Subcutaneous abdominal adipose tissue (tissue), 5 donors: ENCODE data around the gene GSE1.
A peak's percentile ranks its signal among the peaks of the same experiment; 100 is the strongest.

Source experiments
- H3K27ac ChIP-seq: one replicate; pipeline ENCODE4 v1.7.0; 2013; ENCODE audit warnings: low read depth, mild to moderate bottlenecking, inconsistent platforms, low read length, moderate library complexity
- H3K27me3 ChIP-seq, 5 donors: one replicate each; pipeline ENCODE4 v1.7.0; 2013; ENCODE audit warnings: low read length in 5 of 5, inconsistent platforms in 1 of 5; ENCODE audit not compliant: control insufficient read depth in 5 of 5, insufficient read depth in 4 of 5
- H3K36me3 ChIP-seq, 5 donors: one replicate each; pipeline ENCODE4 v1.7.0; 2013; ENCODE audit warnings: low read length in 5 of 5; ENCODE audit not compliant: control insufficient read depth in 5 of 5, insufficient read depth in 5 of 5
- H3K4me1 ChIP-seq, 5 donors: one replicate each; pipeline ENCODE4 v1.7.0; 2013; ENCODE audit warnings: low read length in 5 of 5, mild to moderate bottlenecking in 3 of 5, moderate library complexity in 1 of 5; ENCODE audit not compliant: control insufficient read depth in 5 of 5, insufficient read depth in 5 of 5
- H3K4me3 ChIP-seq, 5 donors: one replicate each; pipeline ENCODE4 v1.7.0; 2013; ENCODE audit warnings: low read length in 5 of 5, low read depth in 1 of 5
- H3K9ac ChIP-seq, 5 donors: one replicate each; pipeline ENCODE4 v1.7.0; 2013; ENCODE audit warnings: low read length in 5 of 5, mild to moderate bottlenecking in 4 of 5, moderate library complexity in 3 of 5
- H3K9me3 ChIP-seq, 5 donors: one replicate each; pipeline ENCODE4 v1.7.0; 2013; ENCODE audit warnings: low read length in 5 of 5; ENCODE audit not compliant: control insufficient read depth in 5 of 5
- donor health status: healthy.
- donor health status: healthy.
- donor health status: healthy.
- donor health status: healthy.
- donor health status: healthy.

GSE1 gene

GRCh38 chr16:85573696-85574641 lies 39.2 kb upstream of the GSE1 start:
- H3K36me3 ChIP-seq, result peaks cover 0 to 5% (median 2%) of the 10 kb centered on the region in 5 donors
- peak overlapping the region in 3 of 5 donors; percentile 14 to 42 (median 29) for H3K4me3 ChIP-seq
- H3K27ac ChIP-seq, result peak overlapping the region; percentile 84
- H3K9me3 ChIP-seq, result peaks cover 0 to 7% (median 4%) of the 10 kb centered on the region in 5 donors
- H3K4me1 ChIP-seq, result peaks cover 22 to 100% (median 99%) of the 10 kb centered on the region in 5 donors
- H3K9ac ChIP-seq, result peak overlapping the region; percentile 34 to 73 (median 41)
- no peaks in the 10 kb centered on the region for H3K27me3 ChIP-seq

DNA sequence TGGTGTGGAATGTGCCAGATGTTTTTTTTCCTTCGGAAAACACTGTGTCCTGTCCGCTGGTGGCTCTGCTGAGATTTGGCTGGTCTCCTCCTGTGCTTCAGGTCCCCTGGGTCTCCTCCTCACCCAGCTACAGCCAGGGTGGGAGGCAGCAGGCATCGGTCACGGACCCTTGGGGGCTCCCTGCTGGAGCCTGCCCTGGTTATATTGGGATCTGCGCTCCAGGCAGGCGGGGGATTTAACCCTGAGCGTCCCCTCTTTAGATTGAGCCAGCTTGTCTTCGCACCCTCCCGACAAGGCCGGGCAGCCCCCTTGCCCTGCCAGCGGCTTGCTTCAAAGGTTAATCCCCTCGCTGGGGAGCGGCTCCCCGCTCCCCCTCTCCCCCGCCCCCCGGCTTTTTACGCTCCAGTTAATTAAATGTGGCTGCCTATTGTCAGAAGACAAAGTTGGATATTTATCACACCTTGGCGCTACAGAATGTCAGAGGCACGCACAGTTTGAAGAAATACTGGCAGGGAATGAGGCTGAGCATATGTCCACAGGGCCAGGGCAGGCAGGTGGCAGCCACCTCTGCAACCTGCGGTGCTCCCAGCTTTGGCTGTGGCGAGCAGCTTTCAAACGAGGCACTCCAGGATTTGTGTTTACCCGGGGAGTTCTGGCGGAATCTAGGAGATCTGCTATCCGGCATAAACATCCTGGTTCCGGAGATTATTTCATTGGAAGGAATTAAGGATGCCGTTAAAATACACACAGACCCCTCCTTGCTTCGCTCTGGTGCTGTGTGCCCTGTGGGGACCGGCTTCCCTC lies 38.2 kb upstream of the GSE1 start:
- peaks cover 0 to 5% (median 2%) of the 10 kb centered on the region in 5 donors for H3K36me3 ChIP-seq
- peak overlapping the region in 4 of 5 donors; percentile 14 to 42 (median 24) for H3K4me3 ChIP-seq
- H3K9ac ChIP-seq, result peak overlapping the region in 4 of 5 donors; percentile 38 to 73 (median 56)
- H3K4me1 ChIP-seq, result peaks cover 21 to 100% (median 99%) of the 10 kb centered on the region in 5 donors
- no peaks in the 10 kb centered on the region for H3K27me3 ChIP-seq
- no peaks in the 10 kb centered on the region for H3K9me3 ChIP-seq
- H3K27ac ChIP-seq, result peak overlapping the region; percentile 84

DNA sequence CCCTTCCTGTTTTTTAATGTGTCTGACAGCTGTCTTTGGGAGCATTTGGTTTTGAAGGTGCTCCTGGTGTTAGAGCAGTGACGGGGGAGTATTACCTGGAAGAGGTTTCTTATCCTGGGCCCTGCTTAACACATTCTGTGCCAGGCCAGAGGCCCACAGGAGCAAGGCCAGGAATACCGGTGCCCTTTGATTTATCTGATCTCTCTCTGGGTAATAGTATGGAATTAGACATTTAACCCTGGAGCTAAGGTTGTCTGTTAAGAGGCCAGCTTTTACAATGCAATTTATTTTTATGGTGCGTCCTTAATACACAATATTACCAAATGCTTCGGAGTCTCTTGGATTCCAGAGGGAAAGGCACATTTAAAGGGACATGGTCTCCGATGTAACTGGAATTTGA lies 37.2 kb upstream of the GSE1 start:
- Histone ChIP-seq H3K27ac (peak overlapping the region; percentile 84), H3K4me3 (no peak overlapping the region), H3K9me3 (no peaks in the 10 kb centered on the region), H3K36me3 (peaks cover 0 to 5% (median 2%) of the 10 kb centered on the region in 5 donors), H3K27me3 (no peaks in the 10 kb centered on the region), H3K9ac (peak overlapping the region in 2 of 5 donors; percentile 19 to 21), H3K4me1 (peaks cover 17 to 100% (median 98%) of the 10 kb centered on the region in 5 donors)

DNA sequence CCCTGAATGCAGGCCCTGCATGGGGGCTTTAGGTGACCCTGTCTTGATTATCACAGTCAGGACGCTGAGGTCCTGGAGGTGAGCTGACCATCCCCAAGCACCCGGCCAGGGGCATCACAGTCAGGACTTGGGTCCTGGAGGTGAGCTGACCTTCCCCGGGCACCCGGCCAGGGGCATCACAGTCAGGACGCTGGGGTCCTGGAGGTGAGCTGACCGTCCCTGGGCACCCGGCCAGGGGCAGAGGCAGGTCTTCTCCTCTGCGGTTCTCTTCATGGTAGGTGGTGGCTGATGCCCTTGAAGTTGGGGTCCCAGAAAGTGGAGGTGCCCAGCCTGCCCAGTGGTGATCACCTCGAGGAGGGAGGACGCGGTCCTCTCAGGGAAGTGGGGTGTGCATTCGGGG lies 36.2 kb upstream of the GSE1 start:
- no peak overlapping the region for H3K4me3 ChIP-seq
- H3K27me3 ChIP-seq, result no peaks in the 10 kb centered on the region
- H3K9ac ChIP-seq, result no peak overlapping the region
- no peak overlapping the region for H3K27ac ChIP-seq
- peaks cover 0 to 4% (median 2%) of the 10 kb centered on the region in 5 donors for H3K36me3 ChIP-seq
- peaks cover 15 to 99% (median 94%) of the 10 kb centered on the region in 5 donors for H3K4me1 ChIP-seq
- H3K9me3 ChIP-seq, result no peaks in the 10 kb centered on the region

- no peak overlapping the region for H3K4me3 ChIP-seq
- H3K9ac ChIP-seq, result no peak overlapping the region
- H3K36me3 ChIP-seq, result peaks cover 0 to 3% (median 0%) of the 10 kb centered on the region in 5 donors
- H3K4me1 ChIP-seq, result peaks cover 15 to 99% (median 94%) of the 10 kb centered on the region in 5 donors
- H3K9me3 ChIP-seq, result no peaks in the 10 kb centered on the region
- H3K27ac ChIP-seq, result no peak overlapping the region
- H3K27me3 ChIP-seq, result no peaks in the 10 kb centered on the region
These were observed 35.1 kb upstream of the GSE1 start for GRCh38 chr16:85577899-85578598.

GRCh38 chr16:85578599-85578948 lies 34.5 kb upstream of the GSE1 start:
- Histone ChIP-seq H3K4me3 (no peak overlapping the region), H3K4me1 (peaks cover 12 to 98% (median 94%) of the 10 kb centered on the region in 5 donors), H3K27me3 (no peaks in the 10 kb centered on the region), H3K9me3 (no peaks in the 10 kb centered on the region), H3K27ac (no peak overlapping the region), H3K9ac (no peak overlapping the region), H3K36me3 (peaks cover 0 to 3% (median 0%) of the 10 kb centered on the region in 5 donors)

GRCh38 chr16:85579191-85579590 lies 33.9 kb upstream of the GSE1 start:
- Histone ChIP-seq H3K9me3 (no peaks in the 10 kb centered on the region), H3K4me3 (no peak overlapping the region), H3K9ac (peak overlapping the region in 2 of 5 donors; percentile 25 to 39), H3K27ac (no peak overlapping the region), H3K36me3 (peaks cover 0 to 3% (median 0%) of the 10 kb centered on the region in 5 donors), H3K4me1 (peaks cover 7 to 96% (median 92%) of the 10 kb centered on the region in 5 donors), H3K27me3 (no peaks in the 10 kb centered on the region)

- Histone ChIP-seq H3K4me3 (peak overlapping the region in 1 of 5 donors; percentile 15), H3K9ac (peak overlapping the region in 2 of 5 donors; percentile 25 to 39), H3K9me3 (no peaks in the 10 kb centered on the region), H3K27me3 (no peaks in the 10 kb centered on the region), H3K36me3 (peaks cover 0 to 5% (median 0%) of the 10 kb centered on the region in 5 donors), H3K4me1 (peaks cover 2 to 87% (median 85%) of the 10 kb centered on the region in 5 donors), H3K27ac (no peak overlapping the region)
These were observed 33.1 kb upstream of the GSE1 start for GRCh38 chr16:85579923-85580580.

GRCh38 chr16:85580684-85581083 lies 32.4 kb upstream of the GSE1 start:
- H3K27ac ChIP-seq, result no peak overlapping the region
- H3K27me3 ChIP-seq, result no peaks in the 10 kb centered on the region
- H3K36me3 ChIP-seq, result peaks cover 0 to 12% (median 4%) of the 10 kb centered on the region in 5 donors
- H3K4me1 ChIP-seq, result peaks cover 4 to 87% (median 85%) of the 10 kb centered on the region in 5 donors
- H3K9ac ChIP-seq, result no peak overlapping the region
- no peak overlapping the region for H3K4me3 ChIP-seq
- no peaks in the 10 kb centered on the region for H3K9me3 ChIP-seq
